ENCODE results near the gene MMGT1. TPM values are rescaled to one million over a fixed set of nuclear protein-coding genes. Genes with fewer than 3 reads are reported as not detected.

The MMGT1 gene
- 22.5 and 22.6 TPM in 2 replicates for total RNA-seq (2021)
- long read RNA-seq, transcript MMGT1-201 (4 exons, 3,738 nt) = major isoform, 86 of 94 reads
- long read RNA-seq, partial matches to known transcripts = 3 of 94 reads
- long read RNA-seq, other reads (novel, unspliced or antisense) = 5 of 94 reads

DNA sequence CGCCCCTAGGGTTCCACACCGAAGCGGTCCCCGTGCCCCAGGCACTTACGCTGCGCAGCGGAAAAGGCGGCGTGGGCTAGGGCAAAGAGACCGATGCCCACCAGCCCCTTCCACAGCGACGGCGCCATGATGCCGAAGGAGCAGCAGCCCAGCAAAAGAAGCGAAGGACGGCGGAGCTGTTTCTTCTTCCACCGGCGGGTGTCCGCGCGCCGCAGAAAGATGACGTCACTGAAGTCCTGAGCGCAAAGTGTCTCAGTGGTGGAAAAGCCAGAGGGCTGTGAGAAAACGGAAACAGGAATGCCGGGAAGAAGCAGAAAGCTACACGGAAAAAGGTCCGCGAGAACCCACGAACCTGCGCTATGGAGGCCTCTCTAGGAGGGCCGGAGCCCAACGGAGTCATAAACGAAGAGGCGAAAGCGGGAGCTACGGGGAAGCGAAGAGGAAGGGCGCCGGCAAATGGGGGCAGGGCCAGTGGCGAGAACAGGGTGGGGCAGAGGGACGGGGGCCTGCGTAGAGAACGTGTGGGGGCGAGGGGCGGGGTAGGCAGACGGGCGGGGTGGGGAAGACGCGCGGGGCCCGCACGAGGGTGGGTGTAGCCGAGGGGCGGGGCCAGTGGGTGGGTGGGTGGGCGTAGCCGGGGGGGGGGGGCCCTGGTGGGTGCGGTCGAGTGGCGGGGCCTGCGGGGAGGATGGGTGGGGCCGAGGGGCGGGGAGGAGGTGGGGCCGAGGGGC lies at the start of gene MMGT1:
Gene MMGT1 (minus strand): TSS at position 441 of the 731 bp plus-strand sequence. CDS start 313 bp downstream, at position 128.
- Histone ChIP-seq H2BK15ac (ENCODE audit: low read depth, low read length) (no peak within 1 kb of the TSS), H3K4me2 (ENCODE audit: insufficient read depth, insufficient read length, low read length) (peak within 1 kb of the TSS; percentile 84), H2BK5ac (ENCODE audit: insufficient read length, low read length) (no peak within 1 kb of the TSS), H3K14ac (ENCODE audit: insufficient read depth, low read length) (peak within 1 kb of the TSS; percentile 87), H2BK12ac (ENCODE audit: insufficient read length, low read depth, low read length) (peak within 1 kb of the TSS; percentile 76), H3K4ac (ENCODE audit: low read depth, low read length) (no peak within 1 kb of the TSS), H3K9me3 (ENCODE audit: control insufficient read depth, low read depth, low read length) (peaks cover 12% of the 10 kb centered on the region), H4K5ac (ENCODE audit: insufficient read length, low read depth, low read length) (no peak within 1 kb of the TSS), H3K27ac (ENCODE audit: insufficient read length, low read depth, low read length) (no peak within 1 kb of the TSS), H2AK5ac (ENCODE audit: insufficient read length, low read length) (no peak within 1 kb of the TSS), H3K27me3 (ENCODE audit: insufficient read depth, low read length) (no peaks in the 10 kb centered on the region), H3K4me1 (ENCODE audit: insufficient read depth, low read length) (no peaks in the 10 kb centered on the region), H3K56ac (ENCODE audit: insufficient read length, low read depth, low read length) (no peak within 1 kb of the TSS), H3K23me2 (ENCODE audit: insufficient read length, low read depth, low read length, poor library complexity, severe bottlenecking) (peaks cover 5% of the 10 kb centered on the region), H2BK120ac (ENCODE audit: low read depth, low read length, poor library complexity, severe bottlenecking) (no peak within 1 kb of the TSS), H2BK20ac (ENCODE audit: low read depth, low read length, poor library complexity, severe bottlenecking) (no peak within 1 kb of the TSS), H2AFZ (ENCODE audit: low read length) (no peak within 1 kb of the TSS), H4K91ac (ENCODE audit: insufficient read length, low read depth, low read length) (no peak within 1 kb of the TSS), H3K79me1 (ENCODE audit: insufficient read depth, low read depth, low read length, poor library complexity, severe bottlenecking) (no peaks in the 10 kb centered on the region), H3K18ac (ENCODE audit: insufficient read length, low read depth, low read length) (peak within 1 kb of the TSS; percentile 50), H3K79me2 (ENCODE audit: insufficient read depth, low read length) (peaks cover 9% of the 10 kb centered on the region; the same call in 1 of the 2 replicates), H4K20me1 (ENCODE audit: control insufficient read depth, insufficient read depth, insufficient read length) (no peaks in the 10 kb centered on the region), H3K9ac (ENCODE audit: extremely low read depth, insufficient read length, low read length) (peak within 1 kb of the TSS; percentile 60), H4K8ac (replicated peaks; ENCODE audit: insufficient read length, low read depth, low read length) (no peak within 1 kb of the TSS), H3K23ac (ENCODE audit: insufficient read length, low read depth, low read length) (no peak within 1 kb of the TSS), H3T11ph (ENCODE audit: low read length) (no peak within 1 kb of the TSS)
- TF ChIP-seq CTCF (conservative IDR thresholded peaks at IDR 0.05) = no peak
- H3K4me3 Mint-ChIP-seq = peak within 1 kb of the TSS; percentile 89 to 90
- H3K9me3 Mint-ChIP-seq = peaks cover 57 to 60% of the 10 kb centered on the region in 2 experiments
- peak; percentile 80 for DNase-seq
- no peaks in the 10 kb centered on the region for H3K27me3 Mint-ChIP-seq (ENCODE audit: low read depth)
- no CpG with 5 or more reads among the region's 65 CpGs for WGBS (ENCODE audit: extremely low coverage, insufficient read length, low lambda C conversion rate)
- H3K4me1 Mint-ChIP-seq = peaks cover 14 to 15% of the 10 kb centered on the region in 2 experiments; a peak in 3 of 4 replicates
- peaks cover 0 to 18% (median 0%) of the 10 kb centered on the region in 3 experiments; a peak in 3 of 7 replicates for H3K36me3 Mint-ChIP-seq (ENCODE audit: insufficient read depth in 1 of 3, low read depth in 3 of 3)
- peak within 1 kb of the TSS; percentile 99 to 100 (median 99); a peak in 6 of 7 replicates for H3K27ac Mint-ChIP-seq

Data from H9 (cell line).